Liver (tissue), 9 donors: ENCODE measurements around the gene DGKB. TPM values are rescaled to one million over a fixed set of nuclear protein-coding genes. Genes with fewer than 3 reads are reported as not detected.

Experiments
- DNase-seq: peaks from one replicate; pipeline ENCODE4 v3.0.0-alpha.2; 2017; ENCODE audit warnings: low spot score
- H3K27ac ChIP-seq, 2 donors: one replicate each; pipeline ENCODE4 v1.7.0; 2013; ENCODE audit warnings: inconsistent platforms in 2 of 2, low read length in 2 of 2, control low read depth in 1 of 2, low read depth in 1 of 2, mild to moderate bottlenecking in 1 of 2
- H3K27me3 ChIP-seq, 4 donors: one replicate each; pipeline versions ENCODE4 v1.6.1 to v1.7.0; 2013; ENCODE audit warnings: low read length in 3 of 4, inconsistent platforms in 1 of 4, mild to moderate bottlenecking in 1 of 4, moderate library complexity in 1 of 4; ENCODE audit not compliant: control insufficient read depth in 4 of 4, insufficient read depth in 4 of 4
- H3K36me3 ChIP-seq, 4 donors: one replicate each; pipeline versions ENCODE4 v1.6.1 to v1.7.0; 2013; ENCODE audit warnings: low read length in 3 of 4, mild to moderate bottlenecking in 3 of 4, low read depth in 1 of 4, moderate library complexity in 1 of 4; ENCODE audit not compliant: control insufficient read depth in 4 of 4, insufficient read depth in 3 of 4
- H3K4me1 ChIP-seq, 4 donors: one replicate each; pipeline versions ENCODE4 v1.6.1 to v1.7.0; 2013; ENCODE audit warnings: low read length in 3 of 4, mild to moderate bottlenecking in 3 of 4, moderate library complexity in 1 of 4; ENCODE audit not compliant: control insufficient read depth in 4 of 4, insufficient read depth in 4 of 4
- H3K4me3 ChIP-seq, 3 donors: one replicate each; pipeline versions ENCODE4 v1.6.1 to v1.7.0; 2013; ENCODE audit warnings: low read length in 3 of 3, control low read depth in 1 of 3, low read depth in 1 of 3, mild to moderate bottlenecking in 1 of 3
- H3K9ac ChIP-seq, 2 donors: one replicate each; pipeline ENCODE4 v1.7.0; 2013; ENCODE audit warnings: low read length in 2 of 2, mild to moderate bottlenecking in 2 of 2, moderate library complexity in 2 of 2, control low read depth in 1 of 2, low read depth in 1 of 2
- H3K9me3 ChIP-seq, 4 donors: one replicate each; pipeline versions ENCODE4 v1.6.1 to v1.7.0; 2013; ENCODE audit warnings: low read length in 3 of 4; ENCODE audit not compliant: control insufficient read depth in 4 of 4
- ATF3 ChIP-seq: IDR thresholded peaks from 2 replicates; pipeline ENCODE4 v1.6.1; 2016; ENCODE audit warnings: antibody characterized with exemption
- CTCF ChIP-seq: fragments of 150-350 bp; IDR thresholded peaks from 2 replicates; pipeline ENCODE4 v1.5.1; 2017; ENCODE audit warnings: improper control_type of control experiment, low read depth, low read length; ENCODE audit not compliant: missing input control
- EGR1 ChIP-seq, 2 donors: IDR thresholded peaks; 2 replicates each; pipeline ENCODE4 v1.6.1; 2016 to 2018; ENCODE audit warnings: antibody characterized with exemption in 2 of 2, low read depth in 2 of 2
- FOXA1 ChIP-seq: IDR thresholded peaks from 2 replicates; pipeline ENCODE4 v1.6.1; 2016; ENCODE audit warnings: antibody characterized with exemption
- FOXA2 ChIP-seq: IDR thresholded peaks from 2 replicates; pipeline ENCODE4 v1.6.1; 2016; ENCODE audit warnings: antibody characterized with exemption
- GABPA ChIP-seq, 2 donors: IDR thresholded peaks in 1 of 2; conservative IDR thresholded peaks in 1 of 2; 2 replicates each; pipeline ENCODE4 v1.6.1; 2016; ENCODE audit warnings: antibody characterized with exemption in 2 of 2, mild to moderate bottlenecking in 1 of 2, moderate library complexity in 1 of 2
- HNF4G ChIP-seq: IDR thresholded peaks from 2 replicates; pipeline ENCODE4 v1.6.1; 2016; ENCODE audit warnings: antibody characterized with exemption
- JUND ChIP-seq, 2 donors: IDR thresholded peaks; 2 replicates each; pipeline ENCODE4 v1.6.1; 2016; ENCODE audit warnings: antibody characterized with exemption in 2 of 2
- MAX ChIP-seq: IDR thresholded peaks from 2 replicates; pipeline ENCODE4 v1.6.1; 2016; ENCODE audit warnings: antibody characterized with exemption
- REST ChIP-seq: IDR thresholded peaks from 2 replicates; pipeline ENCODE4 v1.6.1; 2016; ENCODE audit warnings: antibody characterized with exemption, mild to moderate bottlenecking
- RXRA ChIP-seq, 2 donors: IDR thresholded peaks; 2 replicates each; pipeline ENCODE4 v1.6.1; 2017 to 2018; ENCODE audit warnings: antibody characterized with exemption in 2 of 2, mild to moderate bottlenecking in 1 of 2
- TAF1 ChIP-seq: conservative IDR thresholded peaks from 2 replicates; pipeline ENCODE4 v1.6.1; 2016; ENCODE audit warnings: antibody characterized with exemption, mild to moderate bottlenecking
- YY1 ChIP-seq: IDR thresholded peaks from 2 replicates; pipeline ENCODE4 v1.6.1; 2016; ENCODE audit warnings: antibody characterized with exemption, mild to moderate bottlenecking
- ZBTB33 ChIP-seq: IDR thresholded peaks from 2 replicates; pipeline ENCODE4 v1.6.1; 2016; ENCODE audit warnings: antibody characterized with exemption
- WGBS: extraction: QIAGEN DNeasy Blood & Tissue Kit; methylation state at CpG from one replicate; pipeline ENCODE4 v1.1.7; 2013; 5-methylcytosine and 5-hydroxymethylcytosine counted together
- polyA plus RNA-seq, 2 donors: library from polyadenylated mRNA; stranded (reverse) in 1 of 2; unstranded in 1 of 2; fragments of 200-250 nt in 1 of 2; fragments of >200 nt in 1 of 2; fragmentation: Nextera tagmentation in 1 of 2; extraction: Ambion mirVana in 1 of 2; gene quantifications; one replicate each; pipeline versions ENCODE4 v1.2.1 to v1.2.3, GENCODE V29; 2013 to 2015
- total RNA-seq, 2 donors: library from RNA; depleted of rRNA; stranded (reverse); fragments of >200 nt; gene quantifications; one replicate each; pipeline ENCODE4 v1.2.3, GENCODE V29; 2014
- donor health status: healthy.
- donor health status: healthy.
- donor health status: healthy.
- donor health status: healthy.
- donor health status: healthy.

The DGKB gene
- total and polyA plus RNA-seq, 4 donors: 0.09 to 0.42 TPM; not detected in 2

GRCh38 chr7:14892961-14893360, 9.6 kb downstream of the DGKB start (continued):
- no peak for TF ChIP-seq EGR1 (IDR thresholded peaks at IDR 0.05; ENCODE audit: low read depth in 2 of 2)
- no peak for TF ChIP-seq ATF3
- TF ChIP-seq FOXA2: no peak

GRCh38 chr7:14891289-14891688, 11.3 kb downstream of the DGKB start:
- no peak overlapping the region for H3K4me3 ChIP-seq
- no peaks in the 10 kb centered on the region for H3K9me3 ChIP-seq
- no peaks in the 10 kb centered on the region for H3K36me3 ChIP-seq
- no peaks in the 10 kb centered on the region for H3K4me1 ChIP-seq
- TF ChIP-seq RXRA (IDR thresholded peaks at IDR 0.05) (no peak), YY1 (no peak), ZBTB33 (no peak), TAF1 (no peak), ATF3 (no peak), REST (no peak), HNF4G (no peak), FOXA1 (no peak), MAX (no peak), CTCF (no peak), GABPA (IDR thresholded peaks at IDR 0.05 in 1 of 2, conservative IDR thresholded peaks at IDR 0.05 in 1 of 2) (no peak), JUND (IDR thresholded peaks at IDR 0.05) (no peak)
- DNase-seq: no peak
- H3K27ac ChIP-seq: no peak overlapping the region
- WGBS: 82% methylated on average over 3 of the region's 3 CpGs
- no peaks in the 10 kb centered on the region for H3K27me3 ChIP-seq
- H3K9ac ChIP-seq: no peak overlapping the region
